Gastrocnemius medialis (tissue), 4 donors: ENCODE measurements around the gene GPC6. TPM values are rescaled to one million over a fixed set of nuclear protein-coding genes. Genes with fewer than 3 reads are reported as not detected.

ENCODE experiments used
- ATAC-seq, 2 donors: fragments of 150-250 bp; one replicate each; pipeline ENCODE4 v1.9.1; 2016
- DNase-seq, 2 donors: peaks; one replicate each; pipeline ENCODE4 v3.0.0-alpha.2; 2019
- H3K27ac ChIP-seq, 4 donors: fragments of 200-600 bp; sonication (generic); 1 replicate in 1 of 4; 2 replicates in 3 of 4; pipeline ENCODE4 v1.5.1; 2016 to 2018; ENCODE audit warnings: mild to moderate bottlenecking in 2 of 4, moderate library complexity in 1 of 4
- H3K27me3 ChIP-seq, 3 donors: fragments of 200-600 bp; sonication (generic) in 2 of 3; 1 replicate in 1 of 3; 2 replicates in 2 of 3; pipeline versions ENCODE4 v1.5.1 to v1.6.0; 2016 to 2019; ENCODE audit warnings: mild to moderate bottlenecking in 1 of 3, moderate library complexity in 1 of 3
- H3K36me3 ChIP-seq, 2 donors: fragments of 200-600 bp; sonication (generic) in 1 of 2; one replicate each; pipeline ENCODE4 v1.5.1; 2017 to 2018
- H3K4me1 ChIP-seq, 2 donors: fragments of 200-600 bp; sonication (generic) in 1 of 2; one replicate each; pipeline ENCODE4 v1.5.1; 2016 to 2017; ENCODE audit warnings: mild to moderate bottlenecking in 2 of 2
- H3K4me3 ChIP-seq, 4 donors: fragments of 200-600 bp; sonication (generic) in 3 of 4; 1 replicate in 1 of 4; 2 replicates in 3 of 4; pipeline ENCODE4 v1.5.1; 2016 to 2019; ENCODE audit warnings: mild to moderate bottlenecking in 2 of 4
- H3K9me3 ChIP-seq, 3 donors: fragments of 200-600 bp; sonication (generic) in 2 of 3; 1 replicate in 1 of 3; 2 replicates in 2 of 3; pipeline ENCODE4 v1.5.1; 2016 to 2019
- POLR2A ChIP-seq, 2 donors: fragments of 450-650 bp; IDR thresholded peaks; one replicate each; pipeline ENCODE4 v1.6.1; 2017; ENCODE audit warnings: antibody characterized with exemption in 2 of 2, mild to moderate bottlenecking in 2 of 2, moderate library complexity in 2 of 2
- in situ Hi-C, 4 donors: fragments of 200-750 bp; cut with MboI; loops; one replicate each; pipeline versions ENCODE4 v1.15.0 to v1.8.0; 2017; ENCODE audit warnings: low sequenced_read_pairs in 4 of 4
- intact Hi-C: fragments of 100-400 bp; cut with DNase I; formaldehyde crosslinking; loops from one replicate; pipeline ENCODE4 v1.15.1; 2023; ENCODE audit warnings: low total_unique reads
- total RNA-seq, 4 donors: library from RNA; depleted of rRNA; stranded (reverse); fragments of >200 nt; gene quantifications; one replicate each; pipeline versions ENCODE4 v1.1.0 to v1.2.3, GENCODE V29; 2016
- TF ChIP-seq, protein P1 (sequence below), 5 experiments: fragments of 450-650 bp in 3 of 5; fragments of 200-600 bp in 2 of 5; sonication (generic) in 2 of 5; IDR thresholded peaks in 4 of 5; conservative IDR thresholded peaks in 1 of 5; 1 replicate in 4 of 5; 2 replicates in 1 of 5; pipeline ENCODE4 v1.5.1; 2016 to 2019; ENCODE audit warnings: antibody characterized with exemption in 5 of 5, mild to moderate bottlenecking in 3 of 5, moderate library complexity in 3 of 5

GPC6 gene
- total RNA-seq, 4 donors from 2014 or later: 0.47 to 0.88 (median 0.59) TPM

DNA sequence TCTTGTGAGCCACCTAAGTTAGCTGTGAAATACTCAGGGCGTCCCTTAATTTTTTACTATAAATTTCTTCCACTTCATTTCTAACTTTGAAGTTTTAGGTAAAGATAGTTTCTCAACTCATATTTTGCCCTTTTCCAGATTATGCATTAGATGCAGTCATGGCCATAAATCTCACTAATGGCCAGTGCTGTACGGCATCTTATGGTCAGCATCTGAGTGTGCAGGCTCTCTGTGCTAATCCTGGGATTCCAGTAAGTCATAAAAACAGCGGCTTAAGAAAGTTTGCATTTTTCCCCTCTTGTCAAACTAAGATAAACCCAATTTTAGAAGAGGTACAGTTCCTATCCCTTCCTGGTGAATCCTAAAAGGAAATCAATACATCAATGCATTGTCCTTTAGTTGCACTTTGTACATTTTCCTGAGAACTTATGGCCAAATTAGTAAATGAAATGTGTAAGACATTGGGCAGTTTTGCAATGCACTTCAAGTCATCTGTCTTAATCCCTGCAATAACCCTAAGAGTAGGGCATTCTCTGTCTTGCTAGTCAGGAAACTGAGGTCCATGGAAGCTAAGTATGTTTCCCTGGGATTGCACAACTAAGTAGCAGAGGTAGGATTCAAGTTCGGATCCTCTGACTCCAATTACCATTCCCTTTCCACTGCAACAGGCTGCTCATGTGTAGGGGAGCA lies 1106.7 kb downstream of the GPC6 start:
- Histone ChIP-seq H3K9me3 (no peaks in the 10 kb centered on the region), H3K36me3 (no peaks in the 10 kb centered on the region), H3K27me3 (no peaks in the 10 kb centered on the region), H3K27ac (no peak overlapping the region), H3K4me1 (peaks cover 4 to 6% of the 10 kb centered on the region in 2 donors), H3K4me3 (no peak overlapping the region)
- intact Hi-C loops (no loop called here), in situ Hi-C loops (no loop called here)
- no peak for TF ChIP-seq POLR2A (IDR thresholded peaks at IDR 0.05)
- TF ChIP-seq, protein P1, sequence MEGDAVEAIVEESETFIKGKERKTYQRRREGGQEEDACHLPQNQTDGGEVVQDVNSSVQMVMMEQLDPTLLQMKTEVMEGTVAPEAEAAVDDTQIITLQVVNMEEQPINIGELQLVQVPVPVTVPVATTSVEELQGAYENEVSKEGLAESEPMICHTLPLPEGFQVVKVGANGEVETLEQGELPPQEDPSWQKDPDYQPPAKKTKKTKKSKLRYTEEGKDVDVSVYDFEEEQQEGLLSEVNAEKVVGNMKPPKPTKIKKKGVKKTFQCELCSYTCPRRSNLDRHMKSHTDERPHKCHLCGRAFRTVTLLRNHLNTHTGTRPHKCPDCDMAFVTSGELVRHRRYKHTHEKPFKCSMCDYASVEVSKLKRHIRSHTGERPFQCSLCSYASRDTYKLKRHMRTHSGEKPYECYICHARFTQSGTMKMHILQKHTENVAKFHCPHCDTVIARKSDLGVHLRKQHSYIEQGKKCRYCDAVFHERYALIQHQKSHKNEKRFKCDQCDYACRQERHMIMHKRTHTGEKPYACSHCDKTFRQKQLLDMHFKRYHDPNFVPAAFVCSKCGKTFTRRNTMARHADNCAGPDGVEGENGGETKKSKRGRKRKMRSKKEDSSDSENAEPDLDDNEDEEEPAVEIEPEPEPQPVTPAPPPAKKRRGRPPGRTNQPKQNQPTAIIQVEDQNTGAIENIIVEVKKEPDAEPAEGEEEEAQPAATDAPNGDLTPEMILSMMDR (IDR thresholded peaks at IDR 0.05 in 4 of 5, conservative IDR thresholded peaks at IDR 0.05 in 1 of 5): no peak
- no peak for DNase-seq
- no peak for ATAC-seq

DNA sequence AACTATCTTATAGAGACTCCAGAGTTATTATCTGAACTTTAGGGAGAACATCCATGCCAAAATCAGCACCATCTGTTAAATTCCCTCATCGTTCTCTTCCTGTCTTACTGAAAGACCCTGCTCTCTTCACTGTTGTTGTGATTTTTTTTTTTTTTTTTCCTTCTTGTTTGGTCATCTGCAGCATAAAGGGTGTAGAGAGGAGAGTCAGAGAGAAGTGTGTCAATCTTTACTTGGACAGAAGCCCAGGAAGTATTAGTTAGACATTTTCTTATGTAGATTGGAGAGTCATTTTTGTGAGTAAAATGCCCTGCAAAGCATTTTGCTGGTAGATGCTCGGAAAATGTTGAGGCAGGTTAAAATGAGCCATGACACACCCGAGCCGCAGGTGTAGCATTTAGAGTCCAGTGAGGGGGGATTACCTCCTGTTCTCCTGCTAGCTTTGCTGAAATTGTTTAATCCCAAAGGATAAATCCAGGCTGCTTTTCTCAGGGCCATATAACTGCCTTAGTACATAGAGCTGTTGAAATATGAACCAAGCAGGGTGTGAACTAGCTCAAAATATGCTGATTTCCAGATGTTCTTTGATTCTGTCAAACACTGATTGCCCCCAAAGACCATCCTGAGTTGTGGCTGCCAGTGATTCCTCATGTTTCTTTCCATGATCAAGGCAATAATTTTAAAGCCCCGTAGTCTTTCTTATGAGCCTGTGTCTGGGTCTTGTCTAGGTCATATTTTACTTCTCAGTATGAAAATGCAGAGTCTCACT lies 1109.3 kb downstream of the GPC6 start:
- ATAC-seq (no peak), DNase-seq (no peak)
- intact Hi-C loops: no loop called here
- Histone ChIP-seq H3K4me3 (no peak overlapping the region), H3K9me3 (no peaks in the 10 kb centered on the region), H3K4me1 (no peaks in the 10 kb centered on the region), H3K27ac (no peak overlapping the region), H3K27me3 (no peaks in the 10 kb centered on the region), H3K36me3 (no peaks in the 10 kb centered on the region)
- in situ Hi-C loops: no loop called here
- TF ChIP-seq, protein P1 (IDR thresholded peaks at IDR 0.05 in 4 of 5, conservative IDR thresholded peaks at IDR 0.05 in 1 of 5): no peak
- TF ChIP-seq POLR2A (IDR thresholded peaks at IDR 0.05): no peak

DNA sequence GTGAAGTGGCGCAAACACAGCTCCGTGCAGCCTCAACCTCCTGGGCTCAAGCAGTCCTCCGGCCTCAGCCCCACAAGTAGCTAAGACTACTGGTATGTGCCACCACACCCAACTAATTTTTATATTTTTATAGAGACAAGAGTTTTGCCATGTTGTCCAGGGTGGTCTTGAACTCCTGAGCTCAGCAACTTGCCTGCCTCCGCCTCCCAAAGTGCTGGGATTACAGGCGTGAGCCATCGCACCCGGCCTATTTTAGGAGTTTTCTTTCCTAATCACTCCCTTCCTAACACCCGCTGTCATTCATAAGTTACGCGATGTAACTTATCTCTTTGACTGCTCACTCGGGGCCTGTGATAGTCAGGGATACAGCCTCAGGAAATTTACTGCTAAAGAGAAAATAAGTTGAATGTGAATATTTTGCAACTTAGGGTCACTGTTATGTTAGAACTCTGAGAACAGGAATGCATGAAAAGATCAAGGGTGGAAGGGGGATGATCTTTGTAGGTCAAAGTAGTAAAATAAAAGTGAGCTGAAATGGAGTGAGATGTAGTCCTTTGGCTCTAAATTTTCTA lies 1112.6 kb downstream of the GPC6 start:
- H3K9me3 ChIP-seq: no peaks in the 10 kb centered on the region
- in situ Hi-C loops: no loop called here
- DNase-seq (no peak), ATAC-seq (no peak)
- intact Hi-C loops: no loop called here
- no peaks in the 10 kb centered on the region for H3K36me3 ChIP-seq
- peaks cover 0 to under 1% of the 10 kb centered on the region in 2 donors for H3K4me1 ChIP-seq
- H3K4me3 ChIP-seq: no peak overlapping the region
- no peak for TF ChIP-seq POLR2A (IDR thresholded peaks at IDR 0.05)
- TF ChIP-seq, protein P1 (IDR thresholded peaks at IDR 0.05 in 4 of 5, conservative IDR thresholded peaks at IDR 0.05 in 1 of 5): no peak
- peaks cover 0 to 6% (median 0%) of the 10 kb centered on the region in 3 donors for H3K27me3 ChIP-seq
- H3K27ac ChIP-seq: no peak overlapping the region

DNA sequence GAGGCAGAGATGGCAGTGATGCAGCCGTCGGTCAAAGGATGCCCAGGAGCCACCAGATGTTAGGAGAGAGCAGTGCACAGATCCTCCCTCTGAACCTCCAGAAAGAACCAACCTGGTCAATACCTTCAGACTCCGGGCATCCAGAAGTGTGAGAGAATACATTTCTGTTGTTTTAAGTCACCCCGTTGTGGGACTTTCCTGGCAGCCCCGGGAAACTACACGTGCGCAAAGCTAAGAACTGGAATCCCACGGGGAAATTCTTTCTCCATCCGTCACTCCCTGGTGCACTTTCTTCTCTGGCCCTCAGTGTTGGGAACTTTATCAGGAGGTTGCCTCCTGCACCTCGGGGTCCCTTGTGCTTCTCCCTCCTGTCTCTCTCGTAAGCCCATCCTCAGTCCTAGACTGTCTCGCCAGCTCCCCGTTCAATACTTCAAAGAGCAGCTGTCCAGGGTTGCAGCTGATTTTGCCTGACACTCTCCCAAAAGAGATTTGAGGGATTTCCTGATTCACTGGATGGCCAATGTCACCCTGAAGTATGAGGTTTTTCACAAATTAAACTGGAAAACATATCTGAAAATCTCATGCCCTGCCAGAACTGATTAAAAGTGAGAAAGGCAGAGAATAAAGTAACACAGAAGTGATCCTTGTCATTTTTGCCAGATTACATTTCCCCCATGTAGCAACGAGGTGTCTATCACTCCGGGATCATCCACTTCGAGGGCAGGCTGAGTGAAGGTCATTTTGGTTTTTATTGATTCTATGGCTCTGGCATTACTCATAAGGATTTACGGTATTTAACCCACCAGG lies 1116.0 kb downstream of the GPC6 start:
- Histone ChIP-seq H3K9me3 (no peaks in the 10 kb centered on the region), H3K27ac (no peak overlapping the region), H3K27me3 (peaks cover 0 to 6% (median 0%) of the 10 kb centered on the region in 3 donors), H3K4me1 (peaks cover 0 to 8% of the 10 kb centered on the region in 2 donors), H3K36me3 (no peaks in the 10 kb centered on the region), H3K4me3 (no peak overlapping the region)
- no peak for TF ChIP-seq POLR2A (IDR thresholded peaks at IDR 0.05)
- TF ChIP-seq, protein P1 (IDR thresholded peaks at IDR 0.05 in 4 of 5, conservative IDR thresholded peaks at IDR 0.05 in 1 of 5): no peak
- ATAC-seq (no peak), DNase-seq (no peak)
- in situ Hi-C loops: no loop called here
- intact Hi-C loops: no loop called here
